ENCODE measurements around the gene SMC5.
"Not testable (repeated sequence)": the region's sequence is repeated elsewhere in the genome, so short reads cannot be mapped to it uniquely, and the experiment has no call there.

Gene SMC5

GRCh38 chr9:70374962-70375618 lies 116.3 kb downstream of the SMC5 start:
- FAIRE-seq, result no peak

DNA sequence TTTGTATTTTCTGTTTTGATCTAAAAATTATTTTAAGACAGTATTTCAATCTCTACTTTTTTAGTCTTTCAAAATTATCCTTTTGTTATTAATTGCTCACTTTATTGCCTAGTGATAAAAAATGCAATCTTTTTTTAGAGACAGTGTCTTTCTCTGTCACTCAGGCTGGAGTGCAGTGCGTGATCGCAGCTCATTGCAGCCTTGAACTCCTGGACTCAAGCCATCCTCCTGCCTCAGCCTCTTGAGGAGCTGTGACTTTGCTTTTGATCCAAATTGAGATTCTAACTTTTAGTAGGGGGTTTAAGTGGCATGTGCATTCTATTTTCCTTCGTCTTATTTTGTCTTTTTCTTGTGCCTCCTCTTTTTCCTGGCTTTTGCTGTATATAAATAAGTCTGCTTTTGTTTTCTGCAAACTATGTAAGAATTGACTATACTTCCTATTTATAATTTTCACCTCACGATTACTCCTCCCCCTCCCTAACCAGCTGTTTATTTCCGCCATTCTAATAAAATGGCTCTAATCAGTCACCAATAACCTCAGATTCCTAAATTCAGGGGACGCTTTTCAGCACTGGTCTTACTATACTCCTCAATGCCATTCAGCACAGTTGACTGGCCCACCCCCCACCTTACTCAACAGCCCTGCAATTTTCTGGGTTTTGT lies 123.4 kb downstream of the SMC5 start:
- FAIRE-seq, result no peak

GRCh38 chr9:70382709-70383605 lies 124.2 kb downstream of the SMC5 start:
- no peak for FAIRE-seq

- no peak for FAIRE-seq
These were observed 126.6 kb downstream of the SMC5 start for GRCh38 chr9:70385426-70385825.

GRCh38 chr9:70387663-70388062 lies 128.9 kb downstream of the SMC5 start:
- no peak for FAIRE-seq

GRCh38 chr9:70389188-70389587 lies 130.4 kb downstream of the SMC5 start:
- no peak for FAIRE-seq

DNA sequence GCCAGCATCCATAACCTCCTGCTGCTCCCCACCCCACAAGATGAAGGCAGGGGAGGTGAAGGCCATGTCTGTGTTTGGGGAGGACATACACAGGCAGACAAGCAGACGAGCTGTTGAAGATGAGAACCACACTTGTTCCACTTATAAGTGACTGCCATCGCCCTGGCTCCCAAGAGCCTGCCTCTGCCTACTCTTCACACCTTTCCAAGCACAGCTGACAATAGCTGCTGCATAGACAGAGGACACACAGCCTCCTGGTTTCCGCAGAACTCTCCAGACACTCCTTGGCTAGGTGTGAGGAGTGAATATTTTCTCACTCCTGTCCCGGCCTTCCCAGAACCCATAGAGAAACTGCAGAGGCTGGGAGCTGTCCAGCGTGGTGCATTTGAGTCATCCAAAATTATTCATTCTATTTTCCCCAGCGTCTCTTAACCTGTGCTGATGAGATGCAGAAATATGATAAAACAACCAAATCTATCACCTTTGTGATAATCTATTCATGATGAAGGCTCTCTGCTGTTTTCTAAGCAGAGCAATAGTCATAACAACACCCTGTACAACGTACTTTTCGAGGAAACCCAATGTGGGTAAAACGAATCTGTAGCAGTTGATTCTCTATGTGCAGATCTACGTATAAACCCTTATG lies 131.0 kb downstream of the SMC5 start:
- no peak for FAIRE-seq

- no peak for FAIRE-seq
These were observed 132.2 kb downstream of the SMC5 start for GRCh38 chr9:70390933-70391341.

- no peak for FAIRE-seq
These were observed 133.4 kb downstream of the SMC5 start for GRCh38 chr9:70392189-70392588.

DNA sequence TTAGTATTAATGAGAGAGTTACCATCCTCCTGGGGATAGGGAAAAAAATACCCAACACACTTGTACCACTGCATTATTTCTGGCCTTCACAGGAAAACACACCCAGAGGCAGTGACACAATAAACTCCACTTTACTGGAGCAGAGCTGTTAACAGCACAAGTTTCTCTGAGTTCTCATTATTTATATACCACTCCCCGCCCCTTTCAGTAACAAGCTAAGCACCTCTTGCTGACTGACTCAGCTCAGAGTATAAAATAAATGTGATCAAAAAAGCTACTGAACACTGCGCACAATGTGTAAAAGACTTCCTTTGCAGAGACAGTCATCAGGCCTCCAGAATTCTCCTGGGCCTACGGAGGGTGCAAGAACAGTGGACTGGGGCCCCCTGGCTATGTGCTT lies 134.1 kb downstream of the SMC5 start:
- no peak for FAIRE-seq

DNA sequence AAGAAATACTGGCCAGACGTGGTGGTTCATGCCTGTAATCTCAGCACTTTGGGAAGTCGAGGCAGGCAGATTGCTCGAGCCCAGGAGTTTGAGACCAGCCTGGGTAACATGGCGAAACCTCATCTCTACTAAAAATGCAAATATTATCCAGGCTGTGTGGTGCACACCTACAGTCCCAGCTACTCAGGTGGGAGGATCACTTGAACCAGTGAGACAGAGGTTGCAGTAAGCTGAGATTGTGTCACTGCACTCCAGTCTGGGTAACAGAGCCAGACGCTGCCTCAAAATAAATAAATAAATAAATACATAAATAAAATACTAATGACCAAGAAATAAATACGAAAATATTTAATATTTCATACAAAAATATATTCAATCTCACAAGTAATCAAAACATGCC lies 136.9 kb downstream of the SMC5 start:
- FAIRE-seq, result no peak

- FAIRE-seq, result no peak
These were observed 139.4 kb downstream of the SMC5 start for GRCh38 chr9:70398145-70398556.

DNA sequence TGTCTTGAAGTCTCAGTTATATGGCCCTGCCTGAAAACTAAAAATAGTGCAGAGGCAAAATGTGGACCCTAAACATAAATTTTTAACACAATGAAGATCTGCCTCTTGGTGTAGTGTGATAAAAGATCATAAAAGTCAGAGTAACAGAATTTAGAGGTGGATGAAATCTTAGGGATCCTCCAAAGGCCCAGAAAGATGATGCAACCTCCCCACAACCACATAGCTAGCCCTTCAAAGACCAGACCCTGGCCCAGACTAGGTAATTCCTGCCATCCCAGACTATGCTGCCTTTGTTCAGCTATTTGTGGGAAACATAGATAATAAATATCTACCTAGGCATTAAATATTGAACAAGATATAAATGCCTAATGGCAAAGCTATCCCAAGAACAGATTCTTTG lies 140.4 kb downstream of the SMC5 start:
- no peak for FAIRE-seq

GRCh38 chr9:70400107-70400892 lies 141.5 kb downstream of the SMC5 start:
- no peak for FAIRE-seq

DNA sequence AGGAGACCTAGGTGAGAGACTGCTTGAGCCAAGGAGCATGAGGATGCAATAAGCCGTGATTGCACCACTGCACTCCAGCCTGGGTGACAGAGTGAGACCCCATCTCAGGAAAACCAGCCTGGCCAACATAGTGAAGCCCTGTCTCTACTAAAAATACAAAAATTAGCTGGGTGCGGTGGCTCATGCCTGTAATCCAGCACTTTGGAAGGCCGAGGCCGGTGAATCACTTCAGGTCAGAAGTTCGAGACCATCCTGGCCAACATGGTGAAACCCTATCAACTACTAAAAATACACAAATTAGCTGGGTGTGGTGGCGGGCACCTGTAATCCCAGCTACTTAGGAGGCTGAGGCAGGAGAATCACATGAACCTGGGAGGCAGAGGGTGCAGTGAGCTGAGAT lies 142.5 kb downstream of the SMC5 start:
- not testable (repeated sequence) for FAIRE-seq

DNA sequence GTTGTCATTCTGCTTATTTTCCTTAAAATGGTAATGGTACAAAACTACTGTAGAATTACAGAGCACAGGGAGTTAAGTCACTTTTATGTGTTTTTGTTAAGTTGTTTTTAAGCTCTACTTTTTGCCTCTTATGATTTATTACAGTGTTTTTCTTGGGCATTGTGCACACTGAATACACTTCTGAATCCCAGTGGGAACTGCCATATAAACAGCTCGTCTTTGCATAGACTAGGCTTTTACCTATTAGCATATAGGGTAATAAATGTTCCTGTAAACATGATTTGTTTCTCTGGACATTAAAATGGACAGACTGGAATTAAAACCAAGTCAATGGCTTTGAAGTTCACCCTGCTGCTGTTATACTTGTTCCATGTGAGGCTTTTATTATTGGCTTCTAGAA lies 143.4 kb downstream of the SMC5 start:
- FAIRE-seq, result no peak

DNA sequence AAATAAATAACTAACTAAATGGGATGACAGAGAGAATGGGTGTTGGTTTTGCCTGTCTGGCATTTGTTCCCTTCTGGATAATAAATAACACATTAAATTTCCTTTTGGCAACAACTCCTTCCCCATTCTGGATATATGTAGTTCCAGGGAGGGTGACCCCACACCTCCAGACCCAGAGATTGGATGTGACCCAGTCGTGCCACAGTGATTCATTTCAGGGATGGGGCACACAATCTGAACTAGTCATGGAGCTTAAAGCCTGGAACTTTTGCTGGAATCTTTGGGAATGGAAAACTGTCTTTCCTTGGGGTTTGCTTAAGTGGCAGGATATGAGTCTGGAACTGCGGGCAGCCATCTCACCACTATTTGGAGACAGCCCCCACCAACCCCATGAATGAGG lies 144.4 kb downstream of the SMC5 start:
- no peak for FAIRE-seq

DNA sequence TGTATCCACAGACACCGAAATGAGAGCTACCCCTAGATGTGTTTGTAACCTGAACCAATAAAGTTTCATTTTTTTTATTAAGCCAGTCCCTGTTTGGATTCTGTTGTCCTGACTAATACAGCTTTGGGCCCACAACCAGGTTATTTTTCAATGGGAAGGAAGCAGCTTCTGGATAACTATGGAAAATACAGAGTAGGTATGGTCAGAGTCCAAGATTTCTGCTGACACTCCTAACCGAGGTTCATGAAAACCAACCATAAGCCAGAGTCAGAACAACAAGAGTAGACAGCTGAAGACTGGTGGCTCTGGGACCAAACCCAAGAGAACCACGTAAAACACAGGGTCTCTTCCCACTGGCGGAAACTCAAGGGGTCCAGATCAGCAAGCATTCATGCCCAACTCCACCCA lies 144.8 kb downstream of the SMC5 start:
- FAIRE-seq, result no peak

DNA sequence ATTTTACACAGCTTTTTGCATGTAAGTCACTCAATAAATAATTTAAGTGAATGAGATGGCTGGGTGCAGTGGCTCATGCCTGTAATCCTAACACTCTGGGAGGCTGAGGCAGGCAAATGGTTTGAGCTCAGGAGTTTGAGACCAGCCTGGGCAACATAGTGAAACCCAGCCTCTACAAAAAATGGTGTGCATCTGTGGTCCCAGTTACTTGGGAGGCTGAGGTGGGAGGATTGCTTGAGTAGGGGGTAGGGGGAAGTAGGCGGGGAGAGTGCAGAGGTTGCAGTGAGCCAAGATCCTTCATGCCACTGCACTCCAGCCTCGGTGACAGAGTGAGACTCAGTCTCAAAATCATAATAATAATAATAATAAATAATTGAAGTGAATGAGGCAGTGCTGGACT lies 145.5 kb downstream of the SMC5 start:
- no peak for FAIRE-seq

All from TTC549 (cell line).